Esophagus squamous epithelium (tissue), 4 donors: ENCODE measurements around the gene ITK.

Experiments used
- POLR2A ChIP-seq, 4 donors: fragments of 450-650 bp; IDR thresholded peaks; one replicate each; pipeline ENCODE4 v1.6.1; 2017; ENCODE audit warnings: antibody characterized with exemption in 4 of 4, mild to moderate bottlenecking in 4 of 4, moderate library complexity in 3 of 4
- TF ChIP-seq, protein P1 (sequence below), 6 experiments: fragments of 450-650 bp in 4 of 6; fragments of 200-600 bp in 2 of 6; sonication (generic) in 2 of 6; IDR thresholded peaks; one replicate each; pipeline ENCODE4 v1.5.1; 2016 to 2019; ENCODE audit warnings: antibody characterized with exemption in 6 of 6, mild to moderate bottlenecking in 4 of 6, moderate library complexity in 4 of 6

DNA sequence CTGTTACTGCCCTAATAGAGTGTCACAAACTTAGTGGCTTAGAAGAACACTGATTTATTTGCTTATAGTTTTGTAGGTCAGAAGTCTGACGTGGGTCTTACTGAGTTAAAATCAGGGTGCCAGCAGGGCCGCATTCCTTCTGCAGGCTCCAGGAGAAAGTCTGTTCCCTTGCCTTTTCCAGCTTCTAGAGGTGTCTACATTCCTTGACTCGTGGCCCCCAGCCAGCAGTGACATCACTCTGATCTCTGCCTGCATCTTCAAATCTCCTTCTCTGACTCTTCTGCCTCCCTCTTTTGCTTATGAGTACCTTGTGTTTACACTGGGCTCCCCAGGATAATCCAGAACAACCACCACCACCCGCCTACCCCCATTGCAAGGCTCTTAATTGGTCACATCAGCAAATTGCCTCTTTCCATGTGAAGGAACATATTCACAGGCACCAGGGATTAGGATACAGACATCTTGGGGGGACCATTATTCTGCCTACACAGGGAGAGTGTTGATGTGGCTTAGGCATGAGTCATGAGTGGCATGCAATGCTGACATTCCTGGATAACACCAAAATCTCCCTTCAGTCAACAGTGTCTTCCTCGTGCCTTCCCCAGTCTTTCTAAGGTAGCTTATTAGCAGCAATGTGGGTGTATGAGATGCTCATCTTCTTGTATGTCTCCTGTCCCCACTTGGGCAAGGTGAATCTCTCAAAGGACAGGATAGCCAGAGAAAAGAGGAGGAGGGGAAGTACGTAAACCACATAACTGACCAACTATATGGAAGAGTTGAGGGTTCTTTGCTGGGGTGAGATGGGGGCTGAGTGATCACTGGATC is 109.7 kb downstream of the ITK start:
- TF ChIP-seq POLR2A (IDR thresholded peaks at IDR 0.05), result no peak
- TF ChIP-seq, protein P1, sequence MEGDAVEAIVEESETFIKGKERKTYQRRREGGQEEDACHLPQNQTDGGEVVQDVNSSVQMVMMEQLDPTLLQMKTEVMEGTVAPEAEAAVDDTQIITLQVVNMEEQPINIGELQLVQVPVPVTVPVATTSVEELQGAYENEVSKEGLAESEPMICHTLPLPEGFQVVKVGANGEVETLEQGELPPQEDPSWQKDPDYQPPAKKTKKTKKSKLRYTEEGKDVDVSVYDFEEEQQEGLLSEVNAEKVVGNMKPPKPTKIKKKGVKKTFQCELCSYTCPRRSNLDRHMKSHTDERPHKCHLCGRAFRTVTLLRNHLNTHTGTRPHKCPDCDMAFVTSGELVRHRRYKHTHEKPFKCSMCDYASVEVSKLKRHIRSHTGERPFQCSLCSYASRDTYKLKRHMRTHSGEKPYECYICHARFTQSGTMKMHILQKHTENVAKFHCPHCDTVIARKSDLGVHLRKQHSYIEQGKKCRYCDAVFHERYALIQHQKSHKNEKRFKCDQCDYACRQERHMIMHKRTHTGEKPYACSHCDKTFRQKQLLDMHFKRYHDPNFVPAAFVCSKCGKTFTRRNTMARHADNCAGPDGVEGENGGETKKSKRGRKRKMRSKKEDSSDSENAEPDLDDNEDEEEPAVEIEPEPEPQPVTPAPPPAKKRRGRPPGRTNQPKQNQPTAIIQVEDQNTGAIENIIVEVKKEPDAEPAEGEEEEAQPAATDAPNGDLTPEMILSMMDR (IDR thresholded peaks at IDR 0.05), result no peak
